Calu3 (cell line): ENCODE measurements around the gene YWHAE. TPM values are rescaled to one million over a fixed set of nuclear protein-coding genes. Genes with fewer than 3 reads are reported as not detected.
"Not testable (repeated sequence)": the region's sequence is repeated elsewhere in the genome, so short reads cannot be mapped to it uniquely, and the experiment has no call there.

Experiments
- Bru-seq: library from RNA; stranded (reverse); fragments of 400-500 nt; gene quantifications from one replicate; lab custom pipeline; 2021; lab: Mats Ljungman, UMichigan
- BruChase-seq, 2 experiments: library from RNA; stranded (reverse); fragments of 400-500 nt; gene quantifications; one replicate each; lab custom pipeline; 2021; lab: Mats Ljungman, UMichigan
- BruUV-seq: library from RNA; stranded (reverse); fragments of 400-500 nt; replicated peaks from 2 replicates; lab custom pipeline; 2021; lab: Mats Ljungman, UMichigan
- CTCF ChIA-PET: fragments of 300-600 bp; sonication (Branson Sonifier 250); formaldehyde crosslinking; loops from one replicate; lab custom pipeline; 2022; ENCODE audit warnings: antibody characterized with exemption; lab: Charles Lee
- DNase-seq: peaks from one replicate; pipeline ENCODE4 v3.0.0; 2022
- H3K27ac Mint-ChIP-seq: one replicate; pipeline ENCODE4 v1.8.0; 2022; ENCODE audit warnings: mixed read lengths; ENCODE audit not compliant: unreplicated experiment
- H3K27me3 Mint-ChIP-seq: one replicate; pipeline ENCODE4 v1.8.0; 2022; ENCODE audit warnings: mixed read lengths; ENCODE audit not compliant: unreplicated experiment
- H3K36me3 Mint-ChIP-seq: one replicate; pipeline ENCODE4 v1.8.0; 2022; ENCODE audit warnings: mild to moderate bottlenecking, moderate library complexity, mixed read lengths; ENCODE audit not compliant: insufficient read depth, unreplicated experiment
- H3K4me1 Mint-ChIP-seq: one replicate; pipeline ENCODE4 v1.8.0; 2022; ENCODE audit warnings: mild to moderate bottlenecking, low read depth, mixed read lengths; ENCODE audit not compliant: unreplicated experiment
- H3K4me3 Mint-ChIP-seq: one replicate; pipeline ENCODE4 v1.8.0; 2022; ENCODE audit warnings: mild to moderate bottlenecking, low read depth, moderate library complexity, mixed read lengths; ENCODE audit not compliant: unreplicated experiment
- H3K9me3 Mint-ChIP-seq: one replicate; pipeline ENCODE4 v1.8.0; 2022; ENCODE audit warnings: low read depth, mixed read lengths; ENCODE audit not compliant: unreplicated experiment
- intact Hi-C: fragments of 100-400 bp; cut with micrococcal nuclease; formaldehyde crosslinking; loops from one replicate; pipeline ENCODE4 v1.10.0; 2022; ENCODE audit not compliant: unreplicated experiment
- long read RNA-seq: library from polyadenylated mRNA; stranded (forward); transcript quantifications from one replicate; pipeline ENCODE4 v2.0.0, GENCODE V29; 2022
- total RNA-seq: library from RNA; stranded (reverse); gene quantifications from 2 replicates; pipeline ENCODE4 v1.2.3, GENCODE V29; 2022
- TF ChIP-seq, protein P1 (sequence below): fragments of 200-600 bp; IDR thresholded peaks from one replicate; pipeline ENCODE4 v1.8.0; 2022; ENCODE audit warnings: antibody characterized with exemption; ENCODE audit not compliant: unreplicated experiment

YWHAE gene
- 466 and 504 TPM in 2 replicates for total RNA-seq
- percentile 94 among the genes with signal in this experiment for Bru-seq, nascent RNA
- percentile 96 among the genes with signal in this experiment for BruChase-seq, experiment 1, labeled RNA remaining after a 6-hour chase
- BruChase-seq, experiment 2, labeled RNA remaining after a 2-hour chase: percentile 92 among the genes with signal in this experiment
- long read RNA-seq, transcript YWHAE-208 (7 exons, 1,818 nt): minor isoform, 16 of 610 reads
- long read RNA-seq, transcript YWHAE-201 (6 exons, 2,211 nt): major isoform, 554 of 610 reads
- long read RNA-seq, partial matches to known transcripts: 14 of 610 reads
- long read RNA-seq, other reads (novel, unspliced or antisense): 23 of 610 reads

DNA sequence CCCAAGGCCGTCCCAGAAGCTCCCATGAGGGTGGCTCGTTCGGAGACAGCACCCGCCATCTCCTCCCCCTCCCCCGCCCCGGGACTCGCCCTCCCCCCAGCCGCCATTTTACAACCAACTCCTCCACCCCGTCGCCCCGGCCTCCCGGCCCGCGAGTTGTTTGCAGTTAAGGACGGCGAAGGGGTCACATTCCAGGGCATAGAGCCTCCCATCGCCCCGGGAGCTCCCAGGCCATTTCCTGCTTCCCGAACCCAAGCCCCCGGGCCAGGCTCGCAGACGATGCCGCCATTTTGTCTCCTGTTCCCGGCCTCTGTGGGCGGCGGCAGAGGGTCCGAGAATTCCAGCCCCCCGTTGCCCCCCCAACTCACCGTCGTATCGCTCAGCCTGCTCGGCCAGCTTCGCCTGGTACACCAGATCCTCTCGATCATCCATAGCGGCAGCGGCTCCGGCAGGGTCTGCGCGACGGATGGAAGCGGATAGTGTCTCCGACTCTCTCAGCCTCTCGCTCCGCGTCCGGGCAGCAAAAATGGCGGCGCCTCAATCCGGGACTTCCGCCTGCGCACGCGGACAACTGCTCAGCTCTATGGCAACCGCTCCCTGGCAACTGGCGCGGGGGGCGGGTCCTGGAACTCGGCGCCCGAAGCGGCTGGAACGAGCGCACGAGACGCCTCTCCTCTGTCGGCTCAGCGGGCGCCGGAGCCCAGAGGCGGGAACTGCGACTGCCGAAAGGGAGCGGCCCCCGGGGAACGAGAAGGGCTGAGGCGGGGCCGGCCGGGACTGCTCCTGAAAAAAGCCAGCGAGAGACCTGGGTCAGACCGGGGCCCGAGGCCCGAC is at the start of gene YWHAE:
YWHAE (minus strand) TSS at position 544 of the 834 bp plus-strand sequence; CDS start at position 432, 112 bp downstream.
- CTCF ChIA-PET: interaction anchor here (0.6 to 0.7 kb wide), 3 partner anchors 34 to 139 kb away, joined by 4 to 5 read pairs (median 4); no protein-coding TSS in a partner anchor
- no TSS peak for BruUV-seq
- intact Hi-C loops: no loop called here
- H3K4me3 Mint-ChIP-seq: peak within 1 kb of the TSS; percentile 98
- H3K27ac Mint-ChIP-seq: peak within 1 kb of the TSS; percentile 100
- DNase-seq: peak; percentile 94
- H3K36me3 Mint-ChIP-seq: peaks cover 41% of the 10 kb centered on the region
- H3K9me3 Mint-ChIP-seq: no peaks in the 10 kb centered on the region
- TF ChIP-seq, protein P1, sequence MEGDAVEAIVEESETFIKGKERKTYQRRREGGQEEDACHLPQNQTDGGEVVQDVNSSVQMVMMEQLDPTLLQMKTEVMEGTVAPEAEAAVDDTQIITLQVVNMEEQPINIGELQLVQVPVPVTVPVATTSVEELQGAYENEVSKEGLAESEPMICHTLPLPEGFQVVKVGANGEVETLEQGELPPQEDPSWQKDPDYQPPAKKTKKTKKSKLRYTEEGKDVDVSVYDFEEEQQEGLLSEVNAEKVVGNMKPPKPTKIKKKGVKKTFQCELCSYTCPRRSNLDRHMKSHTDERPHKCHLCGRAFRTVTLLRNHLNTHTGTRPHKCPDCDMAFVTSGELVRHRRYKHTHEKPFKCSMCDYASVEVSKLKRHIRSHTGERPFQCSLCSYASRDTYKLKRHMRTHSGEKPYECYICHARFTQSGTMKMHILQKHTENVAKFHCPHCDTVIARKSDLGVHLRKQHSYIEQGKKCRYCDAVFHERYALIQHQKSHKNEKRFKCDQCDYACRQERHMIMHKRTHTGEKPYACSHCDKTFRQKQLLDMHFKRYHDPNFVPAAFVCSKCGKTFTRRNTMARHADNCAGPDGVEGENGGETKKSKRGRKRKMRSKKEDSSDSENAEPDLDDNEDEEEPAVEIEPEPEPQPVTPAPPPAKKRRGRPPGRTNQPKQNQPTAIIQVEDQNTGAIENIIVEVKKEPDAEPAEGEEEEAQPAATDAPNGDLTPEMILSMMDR: no peak
- no peaks in the 10 kb centered on the region for H3K27me3 Mint-ChIP-seq
- peaks cover 12% of the 10 kb centered on the region for H3K4me1 Mint-ChIP-seq

- peaks cover 21% of the 10 kb centered on the region for H3K36me3 Mint-ChIP-seq
- H3K4me3 Mint-ChIP-seq: no peak overlapping the region
- CTCF ChIA-PET: no interaction called here
- no peaks in the 10 kb centered on the region for H3K27me3 Mint-ChIP-seq
- H3K9me3 Mint-ChIP-seq: no peaks in the 10 kb centered on the region
- TF ChIP-seq, protein P1: no peak
- no TSS peak for BruUV-seq
- no peak overlapping the region for H3K27ac Mint-ChIP-seq
- DNase-seq: no peak
- intact Hi-C loops: no loop called here
- H3K4me1 Mint-ChIP-seq: no peaks in the 10 kb centered on the region
Measured at GRCh38 chr17:1449412-1449967, 49.5 kb upstream of the YWHAE start.

DNA sequence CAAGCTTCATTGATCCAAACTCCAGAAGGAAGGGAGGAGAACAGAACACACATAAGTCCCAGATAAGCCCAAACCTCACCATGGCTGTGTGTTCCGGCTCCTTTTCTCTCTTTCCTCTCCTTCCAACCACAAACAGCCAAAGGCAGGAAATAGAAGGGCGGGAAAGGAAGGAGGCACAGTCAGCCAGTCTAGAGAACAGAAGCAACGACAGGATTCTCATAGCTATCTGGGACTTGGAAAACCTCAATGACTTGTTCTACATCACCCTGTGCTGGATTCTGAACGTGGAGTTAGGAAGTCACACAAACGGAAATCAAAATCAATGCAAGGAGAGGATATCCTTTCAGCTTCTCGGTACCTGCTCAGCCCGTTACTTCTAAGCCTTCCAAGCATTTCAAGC is 47.0 kb upstream of the YWHAE start:
- no peak overlapping the region for H3K4me3 Mint-ChIP-seq
- TF ChIP-seq, protein P1: no peak

DNA sequence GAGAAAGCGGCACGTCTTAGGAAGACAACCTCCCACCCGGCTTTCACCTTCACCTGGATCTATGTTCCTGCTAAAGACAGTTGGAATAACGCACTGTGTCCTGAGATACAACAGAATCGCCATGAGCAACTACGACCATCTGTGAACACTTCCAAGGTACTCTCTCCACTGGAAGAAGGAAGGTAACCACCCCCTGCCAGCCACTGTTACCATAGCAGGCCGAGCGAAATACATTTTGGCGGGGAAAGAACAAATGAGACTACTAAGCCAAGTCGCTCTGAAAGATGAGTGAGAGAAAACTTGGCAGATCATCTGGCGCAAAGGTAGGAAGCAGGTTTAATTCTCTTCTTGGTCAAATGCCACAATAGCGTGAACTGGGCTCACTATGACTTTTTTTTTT is 46.2 kb upstream of the YWHAE start:
- Mint-ChIP-seq H3K27me3 (no peaks in the 10 kb centered on the region), H3K36me3 (peaks cover 8% of the 10 kb centered on the region), H3K4me3 (no peak overlapping the region), H3K9me3 (no peaks in the 10 kb centered on the region), H3K4me1 (no peaks in the 10 kb centered on the region), H3K27ac (no peak overlapping the region)
- no TSS peak for BruUV-seq
- intact Hi-C loops: no loop called here
- DNase-seq: no peak
- CTCF ChIA-PET: no interaction called here
- TF ChIP-seq, protein P1: no peak

More for the DNA sequence above, 47.0 kb upstream of the YWHAE start:
- BruUV-seq: no TSS peak
- Mint-ChIP-seq H3K9me3 (no peaks in the 10 kb centered on the region), H3K27me3 (no peaks in the 10 kb centered on the region), H3K4me1 (no peaks in the 10 kb centered on the region), H3K36me3 (peaks cover 8% of the 10 kb centered on the region), H3K27ac (no peak overlapping the region)
- CTCF ChIA-PET: no interaction called here
- DNase-seq: no peak
- intact Hi-C loops: no loop called here

DNA sequence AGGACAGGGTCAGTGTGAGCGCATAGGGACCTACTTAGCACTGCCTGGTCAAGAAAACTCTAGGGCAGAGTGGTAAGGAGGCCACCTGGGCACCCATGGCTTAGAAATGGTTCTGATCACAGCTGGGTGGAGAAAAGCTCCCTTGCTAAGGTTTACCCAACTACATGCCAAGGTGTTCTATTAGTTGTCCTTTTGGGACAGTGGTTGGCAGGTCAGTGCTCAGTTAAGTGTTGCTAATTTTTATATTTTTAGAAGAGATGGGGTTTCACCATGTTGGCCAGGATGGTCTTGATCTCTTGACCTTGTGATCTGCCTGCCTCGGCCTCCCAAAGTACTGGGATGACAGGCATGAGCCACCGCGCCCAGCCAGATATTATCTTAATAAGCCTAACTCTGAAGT is 45.7 kb upstream of the YWHAE start:
- CTCF ChIA-PET, DNase-seq, H3K9me3 Mint-ChIP-seq, BruUV-seq, H3K27me3 Mint-ChIP-seq, H3K27ac Mint-ChIP-seq, H3K36me3 Mint-ChIP-seq, H3K4me3 Mint-ChIP-seq, intact Hi-C loops, H3K4me1 Mint-ChIP-seq: not testable (repeated sequence)

DNA sequence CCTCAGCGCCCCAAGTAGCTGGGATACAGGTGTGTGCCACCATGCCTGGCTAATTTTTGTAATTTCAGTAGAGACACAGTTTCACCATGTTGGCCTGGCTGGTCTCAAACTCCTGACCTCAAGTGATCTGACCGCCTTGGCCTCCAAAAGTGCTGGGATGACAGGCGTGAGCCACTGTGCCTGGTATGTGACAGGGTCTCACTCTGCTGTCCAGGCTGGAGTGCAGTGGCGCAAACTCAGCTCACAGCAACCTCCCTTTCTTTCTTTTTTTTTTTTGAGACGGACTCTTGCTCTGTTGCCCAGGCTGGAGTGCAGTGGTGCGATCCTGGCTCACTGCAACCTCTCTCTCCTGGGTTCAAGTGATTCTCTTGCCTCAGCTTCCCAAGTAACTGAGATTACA is 42.7 kb upstream of the YWHAE start:
- H3K9me3 Mint-ChIP-seq, H3K27ac Mint-ChIP-seq, intact Hi-C loops, CTCF ChIA-PET, H3K4me3 Mint-ChIP-seq, H3K4me1 Mint-ChIP-seq, BruUV-seq, DNase-seq, H3K36me3 Mint-ChIP-seq, H3K27me3 Mint-ChIP-seq: not testable (repeated sequence)
